GM19099 (cell line): Measurements from ENCODE around the gene CCDC60.

Experiments
- POLR2A ChIP-seq: IDR thresholded peaks from 3 replicates; pipeline ENCODE4 v1.6.1; 2011; ENCODE audit warnings: low read depth; ENCODE audit not compliant: insufficient read length; ENCODE audit errors: extremely low read depth

Gene CCDC60

DNA sequence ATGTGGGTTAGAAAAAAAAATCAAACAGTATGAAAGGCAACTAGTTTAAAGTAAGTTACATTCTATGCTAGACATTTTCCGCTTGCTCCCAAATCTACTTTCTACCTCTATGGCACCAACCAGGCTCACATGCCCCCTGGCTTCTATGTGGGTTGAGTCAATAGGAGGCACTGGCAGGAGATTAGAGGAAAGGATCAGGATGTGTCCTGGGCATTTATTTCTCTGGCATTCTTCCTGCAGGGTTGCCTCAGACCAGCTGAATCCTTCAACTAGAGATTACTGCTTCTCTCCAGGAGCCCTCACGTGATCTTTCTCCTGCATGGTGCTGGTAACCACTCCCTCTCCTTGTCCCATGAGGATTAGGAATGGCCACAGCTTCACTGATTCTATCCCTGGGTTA is 14.9 kb upstream of the CCDC60 start:
- no peak for TF ChIP-seq POLR2A

DNA sequence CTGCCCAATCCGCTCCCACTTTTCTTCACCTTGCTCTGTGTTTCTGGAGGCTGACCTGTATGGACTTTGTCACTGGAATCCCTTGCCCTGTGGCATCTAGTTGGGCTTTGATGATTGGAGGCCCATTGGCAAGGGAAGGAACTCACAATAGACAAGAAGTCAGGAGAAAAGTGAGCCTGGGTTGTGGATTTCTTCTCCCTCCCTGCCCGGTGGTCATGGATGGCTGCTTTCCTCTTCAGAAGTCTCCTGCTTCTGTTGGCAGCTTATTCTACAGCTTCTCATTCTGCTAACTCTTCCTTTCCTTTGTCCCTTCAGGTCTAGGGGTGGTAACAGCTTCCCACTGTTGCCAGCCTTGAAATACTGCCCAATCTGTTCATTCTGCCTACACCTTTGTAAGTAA is 13.9 kb upstream of the CCDC60 start:
- TF ChIP-seq POLR2A, result no peak

DNA sequence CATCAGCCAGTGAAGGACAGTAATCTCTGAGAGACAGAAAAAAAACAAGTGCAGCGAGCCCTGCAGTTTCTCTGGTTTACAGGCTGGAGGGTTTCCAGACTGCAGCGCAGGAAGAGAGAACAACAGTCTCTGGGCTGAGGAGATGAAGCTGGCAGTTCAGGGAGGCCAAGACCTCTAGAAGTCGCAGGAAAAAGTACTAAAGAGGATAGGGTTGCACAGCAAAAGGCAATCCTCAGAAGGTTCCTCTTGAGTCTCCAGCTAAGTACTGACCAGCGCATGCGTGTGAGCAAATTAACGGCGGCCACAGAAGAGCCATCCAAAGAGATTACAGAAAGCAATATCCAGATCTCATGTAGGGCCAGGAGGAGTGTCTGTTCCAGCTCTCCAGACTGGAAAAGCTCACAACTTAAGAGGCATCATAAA is 12.2 kb upstream of the CCDC60 start:
- TF ChIP-seq POLR2A, result no peak

DNA sequence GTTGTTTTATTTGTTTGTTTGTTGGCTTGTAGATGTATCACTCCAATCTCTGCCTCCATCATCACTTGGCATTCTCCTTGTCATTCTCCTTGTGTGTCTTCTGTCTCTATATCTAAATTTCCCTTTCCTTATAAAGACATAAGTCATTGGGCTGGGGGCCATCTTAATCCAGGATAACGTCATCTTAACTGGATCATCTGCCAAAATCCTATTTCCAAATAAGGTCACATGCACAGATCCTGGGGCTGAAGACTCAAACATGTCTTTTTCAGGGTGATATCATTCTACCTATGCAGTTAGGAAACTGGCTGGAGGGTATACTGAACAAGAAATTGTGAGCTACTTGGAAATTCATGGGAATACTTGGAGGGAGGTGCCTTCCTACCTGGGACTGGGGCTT is 8.7 kb upstream of the CCDC60 start:
- no peak for TF ChIP-seq POLR2A

DNA sequence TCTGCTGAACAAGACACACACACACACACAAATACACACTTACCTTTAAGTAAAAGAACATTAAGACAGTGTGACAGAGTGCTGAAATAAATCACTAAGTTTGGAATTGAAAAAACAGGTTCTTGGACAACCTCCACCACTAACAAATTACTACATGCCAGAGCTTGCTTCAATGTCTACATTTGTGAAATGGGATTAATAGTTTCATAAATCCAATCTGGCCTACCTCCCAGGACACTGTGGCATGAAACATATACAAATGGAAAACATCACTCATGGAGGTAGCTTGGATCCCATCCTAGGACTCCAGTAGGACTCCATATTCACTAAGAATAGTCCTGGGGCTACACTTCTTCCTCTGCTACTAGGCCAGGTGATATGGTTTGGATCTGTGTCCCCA is 8.2 kb upstream of the CCDC60 start:
- TF ChIP-seq POLR2A, result no peak

DNA sequence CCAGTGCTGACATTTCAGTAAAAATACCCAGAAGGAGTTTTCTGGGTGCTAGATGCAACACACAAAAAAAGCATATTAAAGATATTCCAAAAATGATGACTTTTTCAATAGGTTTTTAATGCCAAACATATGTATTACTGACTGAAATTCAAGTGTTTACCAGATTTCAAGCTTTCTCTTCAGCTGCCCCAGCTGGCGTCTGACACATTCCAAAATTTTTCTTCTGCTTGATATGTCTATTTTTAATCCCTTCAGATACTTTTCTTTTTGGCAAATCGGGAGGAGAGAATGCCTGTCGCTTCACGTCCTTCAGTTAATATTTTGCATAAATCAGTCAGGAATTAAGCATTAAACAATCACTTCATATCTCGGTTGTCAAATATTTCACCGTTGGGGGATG is 7.1 kb upstream of the CCDC60 start:
- no peak for TF ChIP-seq POLR2A

DNA sequence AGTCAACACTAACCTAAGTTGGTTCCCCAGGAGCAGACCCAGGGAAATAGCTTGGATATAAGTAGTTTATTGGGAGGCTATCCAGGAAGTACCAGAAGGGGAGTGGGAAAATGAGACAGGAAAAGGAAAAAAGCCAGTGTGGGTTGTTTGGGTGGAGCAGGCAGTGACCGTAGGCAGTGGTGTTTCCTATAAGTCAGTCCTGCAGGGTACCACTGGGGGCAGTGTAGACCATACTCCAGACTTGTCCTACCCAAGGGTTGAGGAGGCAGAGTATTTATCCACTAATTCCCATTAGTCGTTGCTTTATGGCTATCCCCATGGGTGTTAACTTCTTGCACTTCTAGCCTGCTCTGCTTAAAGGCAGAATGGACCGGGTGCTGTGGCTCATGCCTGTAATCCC is 6.4 kb upstream of the CCDC60 start:
- TF ChIP-seq POLR2A, result no peak

DNA sequence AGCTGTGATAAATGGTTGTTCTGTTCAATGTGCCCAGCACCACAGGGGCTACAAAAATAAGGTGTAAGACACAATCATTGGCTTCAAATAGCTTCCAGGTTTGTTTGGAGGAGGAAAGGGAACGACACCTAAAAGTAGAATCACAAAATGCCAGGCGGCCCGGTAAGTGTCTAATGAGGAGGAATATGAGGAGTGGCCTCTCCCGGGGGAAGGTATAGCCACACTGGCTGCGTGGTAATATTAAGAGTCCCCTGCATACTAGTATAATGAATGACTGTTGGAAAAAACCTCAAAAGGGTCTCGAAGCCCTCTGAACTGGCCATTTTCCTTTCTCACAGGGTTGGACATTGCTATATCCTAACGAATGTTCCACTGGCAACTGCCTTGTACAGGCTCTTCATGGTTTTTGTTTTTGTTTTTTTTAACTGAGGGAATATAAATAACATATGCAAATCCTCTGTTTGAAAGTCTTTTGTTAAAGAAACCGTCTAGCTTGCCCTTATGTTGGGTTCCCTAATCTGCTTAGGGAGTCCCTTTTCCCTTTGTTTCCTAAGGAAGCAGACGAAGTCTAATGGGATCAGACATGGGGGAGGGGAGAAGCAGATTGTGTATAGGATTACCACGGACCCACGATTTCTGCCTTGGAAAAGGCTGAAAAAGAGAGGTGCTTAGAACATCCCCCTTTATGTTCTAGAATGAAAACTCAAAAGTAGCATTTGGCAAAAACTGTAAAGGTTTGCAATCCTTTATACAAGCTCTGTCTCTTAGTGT is 4.2 kb downstream of the CCDC60 start:
- TF ChIP-seq POLR2A, result no peak

DNA sequence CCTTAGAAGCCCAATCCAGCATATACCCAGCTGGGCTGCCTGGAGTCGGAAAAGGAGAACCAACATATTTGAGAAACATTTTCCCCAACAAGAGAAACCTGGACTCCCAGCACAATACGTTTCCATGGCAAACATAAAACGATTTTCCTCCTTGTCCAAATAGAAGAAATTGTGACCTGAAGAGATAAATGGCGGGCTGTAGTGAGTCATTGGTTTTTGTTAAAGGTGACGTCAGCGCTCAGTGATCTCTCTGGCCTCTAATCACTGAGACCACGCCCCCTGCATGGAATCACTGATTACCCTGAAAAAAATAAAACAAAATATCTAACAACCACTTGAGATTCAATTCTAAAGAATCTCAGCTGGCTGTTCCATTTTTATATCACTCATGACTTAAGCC is 6.0 kb downstream of the CCDC60 start:
- no peak for TF ChIP-seq POLR2A

DNA sequence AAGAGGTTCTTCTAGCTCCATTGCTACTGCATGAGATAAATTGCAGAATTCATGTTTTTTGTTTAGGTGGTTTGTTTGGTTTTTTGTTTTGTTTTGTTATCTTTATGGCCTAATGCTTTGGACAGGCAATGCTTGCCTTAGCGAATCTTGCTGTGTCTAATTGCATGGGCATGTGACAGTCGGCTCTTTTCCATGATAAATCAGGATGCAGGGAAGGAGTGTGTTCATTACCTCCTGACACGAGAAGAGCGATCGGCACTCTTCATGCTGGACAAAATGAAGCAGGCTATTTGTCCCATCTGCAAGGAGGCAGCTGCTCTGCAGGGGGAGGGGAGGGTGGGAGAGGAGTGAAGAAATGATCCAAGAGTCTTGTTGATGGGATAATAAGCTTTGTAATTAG is 6.5 kb downstream of the CCDC60 start:
- no peak for TF ChIP-seq POLR2A

DNA sequence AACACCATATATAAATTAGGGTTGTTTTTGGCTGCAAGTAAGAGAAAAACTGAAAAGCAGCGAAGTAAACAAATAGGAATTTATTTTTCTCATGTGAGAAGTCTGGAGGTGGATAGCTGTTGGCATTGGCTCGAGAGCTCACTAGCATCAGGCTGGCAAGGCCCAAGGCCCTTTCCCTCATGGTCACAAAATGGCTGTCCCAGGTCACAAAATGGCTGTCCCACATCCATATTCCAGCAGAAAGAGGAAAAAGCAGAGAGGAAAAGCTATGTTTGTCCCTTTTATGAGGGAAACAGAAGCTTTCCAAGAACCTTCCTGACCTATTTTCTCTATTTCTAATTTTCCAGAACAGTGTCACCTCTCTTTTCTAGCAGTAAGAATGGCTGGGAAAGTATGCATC is 7.5 kb downstream of the CCDC60 start:
- no peak for TF ChIP-seq POLR2A

DNA sequence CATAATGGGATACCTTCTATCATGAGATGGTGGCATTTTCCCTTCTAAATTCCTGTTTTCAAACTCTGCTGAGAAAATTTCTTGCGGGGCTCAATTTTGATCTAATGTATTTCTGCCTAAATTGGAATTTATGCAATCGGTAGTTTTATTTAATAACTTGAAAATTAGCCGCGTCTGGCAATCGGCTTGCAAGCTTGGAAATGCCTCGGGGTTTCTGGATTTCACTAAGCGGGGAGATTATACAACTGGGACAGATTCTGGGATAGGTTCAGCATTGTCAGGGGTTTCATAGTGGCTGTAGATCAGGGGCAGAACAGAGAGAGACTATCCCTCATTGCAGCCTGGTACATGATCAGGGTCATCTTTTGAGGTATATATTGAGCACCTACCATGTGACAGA is 8.6 kb downstream of the CCDC60 start:
- no peak for TF ChIP-seq POLR2A

DNA sequence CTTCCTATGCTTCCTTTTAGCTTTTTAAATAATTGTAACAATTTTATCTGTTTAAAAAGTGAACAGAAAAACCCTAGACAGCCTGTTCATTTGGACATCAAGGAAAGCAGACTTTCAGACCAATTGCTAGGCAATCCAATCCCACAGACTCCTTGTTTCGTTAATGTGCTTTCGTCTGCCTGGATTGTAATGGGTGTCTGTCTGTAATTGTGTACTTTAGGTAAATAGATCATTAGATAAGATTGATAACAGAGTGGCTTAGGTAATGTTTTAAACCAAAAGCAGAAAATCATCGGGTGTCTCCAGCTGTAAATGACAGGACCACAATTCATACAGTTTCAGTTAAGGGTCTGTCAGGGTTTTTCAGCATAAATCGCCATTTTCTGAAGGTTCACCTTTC is 19.6 kb downstream of the CCDC60 start:
- no peak for TF ChIP-seq POLR2A

DNA sequence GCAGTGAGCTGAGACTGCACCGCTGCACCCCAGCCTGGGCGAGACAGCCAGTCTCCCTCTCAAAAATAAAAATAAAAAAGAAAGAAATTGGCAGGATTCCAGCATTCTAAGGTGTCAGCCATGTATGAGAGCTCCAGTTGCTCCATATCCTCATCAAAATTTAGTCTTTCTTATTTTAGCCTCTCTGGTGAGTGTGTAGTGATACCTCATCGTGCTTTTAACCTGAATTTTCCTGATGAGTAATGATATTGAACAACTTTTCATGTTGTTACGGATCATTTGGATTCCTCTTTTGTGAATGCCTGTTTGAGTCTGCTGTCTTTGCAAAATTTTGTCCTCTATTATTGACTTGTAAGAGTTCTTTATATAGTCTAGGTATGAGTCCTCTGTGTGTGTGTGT is 28.5 kb downstream of the CCDC60 start:
- no peak for TF ChIP-seq POLR2A

DNA sequence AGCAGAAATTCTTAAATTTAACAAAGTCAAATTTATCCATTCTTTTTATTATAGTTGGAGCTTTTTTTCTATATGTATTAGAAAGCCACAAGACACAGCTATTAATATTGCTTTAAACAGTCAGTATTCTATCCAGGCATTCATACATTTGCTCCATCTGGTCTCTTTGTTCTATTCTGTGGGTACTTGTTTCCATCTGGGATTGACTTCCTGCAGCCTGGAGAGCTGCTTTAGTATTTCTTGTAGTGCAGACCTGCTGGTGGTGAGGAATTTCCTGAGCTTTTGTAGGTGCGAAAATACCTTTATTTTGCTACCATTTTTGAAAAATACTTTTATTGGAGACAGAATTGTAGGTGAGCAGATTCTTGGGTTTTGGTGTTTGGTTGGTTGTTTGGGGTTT is 29.0 kb downstream of the CCDC60 start:
- TF ChIP-seq POLR2A, result no peak

DNA sequence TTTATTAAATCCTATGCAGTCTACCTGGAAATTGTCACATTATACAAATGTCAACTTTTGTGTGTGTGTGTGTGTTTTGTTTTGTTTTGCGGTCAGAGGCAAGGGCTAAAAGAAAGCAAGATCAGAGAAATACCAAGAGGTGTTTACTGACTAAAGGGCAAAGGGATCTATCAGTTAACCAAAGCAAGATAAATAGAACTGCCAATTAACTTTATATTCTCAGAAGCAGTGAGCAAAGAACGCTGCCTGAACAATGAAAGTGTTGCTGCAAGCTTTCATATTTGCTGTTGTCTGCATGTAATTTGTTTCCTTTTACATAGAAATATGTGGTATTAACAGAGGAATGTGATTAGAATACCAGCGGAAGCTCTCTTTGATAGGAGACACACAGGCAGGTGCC is 30.9 kb downstream of the CCDC60 start:
- TF ChIP-seq POLR2A, result no peak

DNA sequence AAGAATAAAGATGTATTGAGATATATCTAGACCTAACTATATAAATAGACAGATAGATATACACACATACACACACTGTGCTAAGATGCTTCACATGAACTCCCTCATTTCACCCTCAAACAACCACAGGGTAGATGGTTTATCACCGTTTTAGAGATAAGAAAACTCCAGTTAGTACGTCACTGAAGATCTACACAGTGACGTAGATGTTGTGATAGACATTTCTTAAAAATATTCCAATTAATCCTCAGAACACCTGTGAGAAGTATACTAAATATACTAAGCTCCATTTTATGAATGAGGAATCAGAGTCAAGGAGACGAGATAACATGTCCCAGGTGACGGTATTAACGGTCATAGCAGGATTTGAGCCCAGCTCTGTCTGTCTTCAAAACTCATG is 31.5 kb downstream of the CCDC60 start:
- TF ChIP-seq POLR2A, result no peak
